Ovary (tissue), 9 donors: Measurements from ENCODE around the gene STK32C. TPM values are rescaled to one million over a fixed set of nuclear protein-coding genes. Genes with fewer than 3 reads are reported as not detected.

ENCODE experiments used
- DNase-seq, 5 donors: peaks; one replicate each; pipeline ENCODE4 v3.0.0-alpha.2; 2019 to 2020
- H3K27ac ChIP-seq, 2 donors: fragments of 200-600 bp; one replicate each; pipeline versions ENCODE4 v1.5.1 to v1.8.0; 2019 to 2022
- H3K27me3 ChIP-seq: fragments of 200-600 bp; one replicate; pipeline ENCODE4 v1.8.0; 2022
- H3K36me3 ChIP-seq: fragments of 200-600 bp; sonication (generic); one replicate; pipeline ENCODE4 v1.5.1; 2019
- H3K4me1 ChIP-seq: one replicate; pipeline ENCODE4 v1.8.1; 2013; ENCODE audit warnings: mild to moderate bottlenecking, moderate library complexity; ENCODE audit not compliant: insufficient read depth
- H3K4me3 ChIP-seq: fragments of 200-600 bp; sonication (generic); one replicate; pipeline ENCODE4 v1.5.1; 2017
- H3K9me3 ChIP-seq, 2 donors: fragments of 200-600 bp in 1 of 2; sonication (generic) in 1 of 2; one replicate each; pipeline versions ENCODE4 v1.5.1 to v1.8.1; 2013 to 2019; ENCODE audit warnings: mild to moderate bottlenecking in 1 of 2, moderate library complexity in 1 of 2
- EP300 ChIP-seq: sonication (generic); formaldehyde crosslinking; IDR thresholded peaks from one replicate; pipeline ENCODE4 v1.6.1; 2017; ENCODE audit warnings: antibody characterized with exemption
- POLR2A ChIP-seq: fragments of 450-650 bp; IDR thresholded peaks from one replicate; pipeline ENCODE4 v1.6.1; 2017; ENCODE audit warnings: antibody characterized with exemption, mild to moderate bottlenecking, moderate library complexity
- WGBS, 3 donors: extraction: QIAGEN DNeasy Blood & Tissue Kit in 1 of 3; methylation state at CpG; one replicate each; pipeline versions ENCODE4 v1.1.5 to v1.1.7; 2013 to 2017; 5-methylcytosine and 5-hydroxymethylcytosine counted together
- intact Hi-C, 4 donors: fragments of 100-400 bp; cut with DNase I; formaldehyde crosslinking; loops; one replicate each; pipeline versions ENCODE4 v1.11.0 to v1.15.1; 2022 to 2023
- polyA plus RNA-seq, 2 donors: library from polyadenylated mRNA; stranded (reverse); fragments of 200-250 nt in 1 of 2; fragments of 350-450 nt in 1 of 2; fragmentation: Illumina TruSeq in 1 of 2; extraction: RNeasy Lipid Tissue Mini Kit (QIAGEN cat#74804) in 1 of 2; gene quantifications; one replicate each; pipeline ENCODE4 v1.2.3, GENCODE V29; 2013 to 2014
- total RNA-seq, 7 donors: library from RNA; depleted of rRNA in 2 of 7; stranded (reverse); fragments of >200 nt in 2 of 7; fragmentation: NEBNext Ultra II Directional in 3 of 7; extraction: Animal tissue kit (Norgen Biotek cat#: 25700) in 3 of 7; gene quantifications; one replicate each; pipeline versions ENCODE4 v1.1.0 to v1.2.4, GENCODE V29; 2016 to 2023
- TF ChIP-seq, protein P1 (sequence below), 3 donors: fragments of 450-650 bp in 2 of 3; fragments of 200-600 bp in 1 of 3; IDR thresholded peaks; one replicate each; pipeline versions ENCODE4 v1.5.1 to v1.8.0; 2016 to 2022; ENCODE audit warnings: antibody characterized with exemption in 3 of 3, mild to moderate bottlenecking in 1 of 3
- donor health status: DM: no; HTN: no; CAD: no; lungs with moderate emphysema.
- donor health status: DM: no; HTN: no; CAD: no.
- donor health status: Bipolar disorder and iron deficiency.
- donor health status: DM: yes; HTN: yes; CAD: no.
- donor health status: DM: no; HTN: no; CAD: no.
- donor health status: DM: yes; HTN: yes; CAD: no.

STK32C gene
- total and polyA plus RNA-seq, 9 donors, result 2.6 to 13.8 (median 8.8) TPM

DNA sequence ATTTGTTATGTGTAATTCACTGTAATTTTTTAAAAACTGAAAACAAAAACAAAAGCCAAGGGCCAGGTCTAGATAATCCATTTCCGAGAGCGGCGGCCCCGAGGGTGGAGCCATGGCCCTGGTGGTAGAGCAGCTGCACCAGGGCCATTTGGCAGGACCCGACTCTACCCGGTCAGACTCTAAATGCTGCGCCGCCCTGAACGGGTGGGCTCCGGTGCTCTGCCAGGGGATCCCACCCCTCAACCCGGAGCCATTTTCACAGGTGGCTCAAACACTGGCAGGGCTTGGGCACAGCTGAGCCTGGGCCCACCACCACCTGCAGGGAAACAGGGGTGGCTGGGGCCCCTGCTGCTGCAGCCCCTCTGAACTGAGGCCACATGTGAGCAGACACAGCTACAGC is 64.1 kb downstream of the STK32C start:
- no peak for DNase-seq
- WGBS, 3 donors, result 78 to 90% (median 89%) methylated on average over 11 of the region's 11 CpGs
- H3K4me3 ChIP-seq, result no peak overlapping the region
- H3K27me3 ChIP-seq, result no peaks in the 10 kb centered on the region
- H3K4me1 ChIP-seq, result peaks cover 4% of the 10 kb centered on the region
- intact Hi-C loops, result no loop called here
- TF ChIP-seq POLR2A (no peak), EP300 (no peak)
- TF ChIP-seq, protein P1, sequence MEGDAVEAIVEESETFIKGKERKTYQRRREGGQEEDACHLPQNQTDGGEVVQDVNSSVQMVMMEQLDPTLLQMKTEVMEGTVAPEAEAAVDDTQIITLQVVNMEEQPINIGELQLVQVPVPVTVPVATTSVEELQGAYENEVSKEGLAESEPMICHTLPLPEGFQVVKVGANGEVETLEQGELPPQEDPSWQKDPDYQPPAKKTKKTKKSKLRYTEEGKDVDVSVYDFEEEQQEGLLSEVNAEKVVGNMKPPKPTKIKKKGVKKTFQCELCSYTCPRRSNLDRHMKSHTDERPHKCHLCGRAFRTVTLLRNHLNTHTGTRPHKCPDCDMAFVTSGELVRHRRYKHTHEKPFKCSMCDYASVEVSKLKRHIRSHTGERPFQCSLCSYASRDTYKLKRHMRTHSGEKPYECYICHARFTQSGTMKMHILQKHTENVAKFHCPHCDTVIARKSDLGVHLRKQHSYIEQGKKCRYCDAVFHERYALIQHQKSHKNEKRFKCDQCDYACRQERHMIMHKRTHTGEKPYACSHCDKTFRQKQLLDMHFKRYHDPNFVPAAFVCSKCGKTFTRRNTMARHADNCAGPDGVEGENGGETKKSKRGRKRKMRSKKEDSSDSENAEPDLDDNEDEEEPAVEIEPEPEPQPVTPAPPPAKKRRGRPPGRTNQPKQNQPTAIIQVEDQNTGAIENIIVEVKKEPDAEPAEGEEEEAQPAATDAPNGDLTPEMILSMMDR (IDR thresholded peaks at IDR 0.05), result no peak
- no peaks in the 10 kb centered on the region for H3K9me3 ChIP-seq
- no peaks in the 10 kb centered on the region for H3K36me3 ChIP-seq
- no peak overlapping the region for H3K27ac ChIP-seq

DNA sequence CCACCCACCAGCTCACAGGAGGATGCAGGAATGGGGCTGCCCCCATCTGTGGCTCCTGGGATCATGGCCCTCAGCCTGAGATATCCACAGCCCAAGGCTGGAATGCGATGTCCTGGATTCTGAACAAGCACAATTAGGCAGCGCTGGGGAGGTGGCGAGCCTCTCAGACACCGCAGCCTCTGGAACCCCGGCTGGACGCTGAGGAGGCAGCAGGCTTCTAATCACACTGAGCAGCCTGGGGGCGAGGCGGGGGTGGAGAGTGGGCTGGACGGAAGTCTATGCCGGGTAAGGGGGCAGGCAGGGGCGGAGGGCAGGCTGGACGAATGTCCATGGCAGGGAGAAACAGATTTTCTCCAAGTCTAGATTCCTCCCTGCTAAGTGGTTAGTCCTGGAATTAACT is 64.6 kb downstream of the STK32C start:
- Histone ChIP-seq H3K36me3 (no peaks in the 10 kb centered on the region), H3K9me3 (no peaks in the 10 kb centered on the region), H3K27ac (no peak overlapping the region), H3K27me3 (no peaks in the 10 kb centered on the region), H3K4me1 (peaks cover 4% of the 10 kb centered on the region), H3K4me3 (no peak overlapping the region)
- 82 to 87% (median 84%) methylated on average over 12 of the region's 12 CpGs for WGBS, 3 donors
- intact Hi-C loops, result no loop called here
- DNase-seq, result no peak
- TF ChIP-seq POLR2A (no peak), EP300 (no peak)
- TF ChIP-seq, protein P1 (IDR thresholded peaks at IDR 0.05), result no peak

DNA sequence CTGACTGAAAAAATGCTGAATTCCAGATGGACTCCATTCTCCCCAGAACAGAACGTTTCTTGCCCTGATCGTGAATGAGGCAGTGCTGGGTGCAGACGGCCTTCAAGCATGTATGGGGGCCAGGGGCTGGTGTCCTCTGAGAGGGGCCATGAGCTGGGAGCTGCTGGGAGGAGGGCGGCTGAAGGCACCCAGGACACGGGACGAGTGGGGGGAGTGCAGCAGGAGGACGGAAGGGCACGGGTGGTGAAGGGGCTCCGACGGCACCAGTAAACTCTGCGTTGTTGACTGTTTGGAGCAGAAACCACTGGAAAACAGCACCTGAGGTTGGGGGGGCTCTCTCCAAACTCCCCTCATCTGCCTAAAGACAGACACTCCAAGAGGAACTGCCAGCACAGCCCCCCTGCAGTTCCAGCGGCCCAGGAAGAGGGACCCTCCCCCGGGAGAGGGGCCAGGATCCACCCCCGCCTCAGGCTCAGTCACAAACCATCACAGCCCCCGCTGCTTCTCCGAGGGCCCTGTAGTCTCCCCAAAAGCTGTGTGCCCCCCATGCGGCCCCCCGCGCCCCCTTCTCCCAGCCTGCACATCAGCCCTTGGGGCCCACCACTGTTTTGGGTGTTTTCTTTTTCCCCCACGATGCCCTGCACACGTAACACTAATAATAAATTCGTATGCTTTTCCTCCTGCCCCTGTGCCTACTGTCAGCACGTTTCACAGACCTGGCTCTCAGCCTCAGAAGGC is 65.5 kb downstream of the STK32C start:
- WGBS, 3 donors, result 68 to 73% (median 72%) methylated on average over 23 of the region's 23 CpGs
- no peaks in the 10 kb centered on the region for H3K9me3 ChIP-seq
- TF ChIP-seq POLR2A, result no peak
- no peak for TF ChIP-seq EP300
- TF ChIP-seq, protein P1 (IDR thresholded peaks at IDR 0.05), result no peak
- H3K4me3 ChIP-seq, result no peak overlapping the region
- H3K4me1 ChIP-seq, result peaks cover 4% of the 10 kb centered on the region
- H3K27me3 ChIP-seq, result no peaks in the 10 kb centered on the region
- H3K27ac ChIP-seq, result no peak overlapping the region
- DNase-seq, result no peak
- intact Hi-C loops, result no loop called here
- H3K36me3 ChIP-seq, result no peaks in the 10 kb centered on the region

DNA sequence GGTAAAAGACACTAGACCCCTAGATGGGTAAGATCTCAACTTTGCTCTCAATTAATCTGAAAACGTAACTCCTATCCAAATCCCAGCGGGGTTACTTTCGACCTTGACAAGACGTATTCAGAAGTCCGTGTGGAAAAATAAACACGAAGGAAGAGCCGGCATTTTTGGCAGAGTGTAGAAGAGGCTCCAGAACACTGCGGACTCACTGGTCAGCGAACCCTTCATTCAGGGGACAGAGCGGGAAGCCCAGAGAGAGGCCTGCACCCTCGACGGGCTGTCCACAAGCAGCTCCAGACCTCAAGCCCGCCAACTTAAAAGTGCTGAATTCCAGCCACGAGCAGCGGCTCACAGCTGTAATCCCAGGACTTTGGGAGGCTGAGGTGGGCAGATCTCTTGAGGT is 66.3 kb downstream of the STK32C start:
- peak; percentile 48 to 71 (median 56) for DNase-seq
- Histone ChIP-seq H3K27me3 (no peaks in the 10 kb centered on the region), H3K4me1 (peaks cover 4% of the 10 kb centered on the region), H3K4me3 (no peak overlapping the region), H3K36me3 (no peaks in the 10 kb centered on the region), H3K9me3 (no peaks in the 10 kb centered on the region), H3K27ac (peak overlapping the region in 1 of 2 donors; percentile 9)
- TF ChIP-seq, protein P1 (IDR thresholded peaks at IDR 0.05), result no peak
- TF ChIP-seq POLR2A (no peak), EP300 (no peak)
- intact Hi-C loops, result no loop called here
- WGBS, 3 donors, result 13 to 49% (median 17%) methylated on average over 15 of the region's 15 CpGs
